Stimulated activated CD8-positive, alpha-beta memory T cell treated with anti-CD3 and anti-CD28 coated beads, Interleukin-7, amount 100 ng/mL, for 1 hour (primary cell): ENCODE measurements around the gene BRAP.
"Not testable (repeated sequence)": the region's sequence is repeated elsewhere in the genome, so short reads cannot be mapped to it uniquely, and the experiment has no call there.

ENCODE experiments used
- DNase-seq, 2 donors: peaks; one replicate each; pipeline ENCODE4 v3.0.0-alpha.2; 2020; ENCODE audit warnings: low read depth in 2 of 2

Gene BRAP

DNA sequence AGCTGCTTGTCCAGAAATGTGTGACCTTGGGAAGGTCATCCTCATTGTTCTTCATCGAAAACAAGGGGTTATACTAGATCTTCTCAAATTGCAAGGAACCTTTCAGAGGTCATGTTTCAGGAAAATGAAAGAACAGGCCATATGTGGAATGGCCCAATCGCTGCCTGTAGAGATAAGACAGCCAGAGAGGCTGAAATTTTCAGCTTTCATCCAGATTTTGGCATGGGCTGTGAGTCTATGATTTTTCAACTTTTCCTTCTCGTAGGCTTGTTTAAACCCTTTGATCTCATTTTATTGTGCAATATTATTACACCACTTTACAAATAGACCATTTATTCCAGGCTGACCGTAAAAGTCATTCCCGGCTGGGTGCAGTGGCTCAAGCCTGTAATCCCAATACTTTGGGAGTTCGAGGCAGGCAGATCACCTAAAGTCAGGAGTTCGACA lies 69.6 kb downstream of the BRAP start:
- no peak for DNase-seq

DNA sequence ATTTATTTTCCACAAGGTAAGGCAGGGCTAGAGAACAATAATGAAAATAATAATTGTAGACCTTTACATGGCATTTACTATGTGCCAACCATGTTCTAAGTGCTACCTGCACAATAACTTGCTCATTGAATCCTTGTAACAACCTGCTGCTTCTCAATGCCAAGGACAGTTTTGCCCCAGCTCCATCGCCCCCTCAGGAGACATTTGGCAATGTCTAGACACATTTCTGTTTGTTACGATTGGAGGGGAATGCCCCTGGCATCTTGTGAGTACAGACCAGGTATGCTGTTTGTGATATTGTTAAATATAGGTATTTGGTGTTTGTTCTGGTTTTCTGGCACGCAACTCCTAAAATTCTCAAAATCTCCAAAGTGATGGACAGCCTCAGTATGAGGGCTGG lies 78.5 kb downstream of the BRAP start:
- DNase-seq = no peak

DNA sequence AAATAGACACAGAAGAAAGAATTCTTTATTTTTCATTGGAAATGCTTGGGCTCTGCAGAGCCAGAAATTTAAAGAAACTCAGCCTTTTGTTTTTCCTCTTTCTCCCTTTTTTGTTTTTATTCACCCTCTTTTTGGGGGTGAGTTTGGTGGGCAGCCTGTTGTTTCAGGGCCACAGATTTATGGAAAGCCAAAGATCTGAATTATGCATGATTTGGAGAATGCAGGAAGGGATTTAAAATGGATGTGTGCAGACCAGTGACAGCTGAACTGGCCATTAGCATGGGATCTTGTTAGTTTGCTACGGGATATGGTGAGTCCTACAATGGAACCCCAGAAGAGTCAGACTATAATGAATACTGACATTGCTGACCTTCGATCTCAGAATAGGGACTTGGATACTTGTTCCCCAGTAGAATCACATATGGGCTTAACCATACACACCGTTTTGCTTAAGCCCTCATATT lies 79.0 kb downstream of the BRAP start:
- DNase-seq = no peak

DNA sequence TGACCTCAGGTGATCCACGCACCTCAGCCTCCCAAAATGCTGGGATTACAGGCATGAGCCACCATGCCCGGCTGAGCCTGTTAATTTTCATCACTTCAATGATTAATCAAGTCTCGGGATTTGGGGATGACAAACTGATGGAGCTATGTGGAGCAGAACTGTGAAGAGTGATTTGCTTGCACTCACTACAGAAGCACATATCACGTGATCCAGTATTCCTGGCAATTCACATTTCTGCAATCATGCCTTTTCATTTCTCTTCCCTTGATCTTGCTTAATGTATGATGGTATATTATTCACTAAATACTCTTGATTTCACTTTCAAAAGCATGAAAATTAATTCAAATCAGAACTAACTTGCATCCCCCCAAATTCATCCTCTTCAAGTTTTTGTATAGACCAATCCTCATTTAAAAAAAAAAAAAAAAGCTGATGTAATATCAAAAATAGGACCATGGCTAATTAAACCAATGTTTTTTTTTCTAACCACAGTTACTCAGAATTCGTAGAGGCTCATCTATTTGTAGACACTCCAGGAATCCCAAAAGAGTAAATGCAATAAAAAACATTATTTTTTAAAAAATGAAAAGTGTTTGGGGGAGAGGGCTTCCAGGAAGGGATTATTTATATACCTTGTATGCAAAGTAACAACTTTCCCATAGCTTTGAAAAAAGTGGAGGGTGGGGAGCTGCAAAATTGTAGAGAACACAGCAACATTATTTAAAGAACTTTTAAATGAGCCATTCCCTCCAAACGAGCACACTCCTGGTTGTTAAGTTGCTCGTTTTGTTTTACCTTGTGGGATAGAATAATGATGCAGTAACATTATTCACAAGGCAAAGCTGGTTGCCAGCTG lies 79.6 kb downstream of the BRAP start:
- no peak for DNase-seq

DNA sequence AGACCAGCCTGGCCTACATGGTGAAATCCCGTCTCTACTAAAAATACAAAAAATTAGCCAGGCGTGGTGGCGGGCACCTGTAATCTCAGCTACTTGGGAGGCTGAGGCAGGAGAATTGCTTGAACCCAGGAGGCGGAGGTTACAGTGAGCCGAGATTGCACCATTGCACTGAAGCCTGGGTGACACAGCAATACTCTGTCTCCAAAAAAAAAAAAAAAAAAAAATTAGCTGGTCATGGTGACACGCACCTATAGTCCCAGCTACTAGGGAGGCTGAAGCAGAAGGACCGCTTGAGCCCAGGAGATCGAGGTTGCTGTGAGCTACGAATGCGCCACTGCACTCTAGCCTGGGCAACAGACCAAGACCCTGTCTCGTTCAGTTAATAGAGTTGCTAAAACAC lies 82.9 kb downstream of the BRAP start:
- not testable (repeated sequence) for DNase-seq

DNA sequence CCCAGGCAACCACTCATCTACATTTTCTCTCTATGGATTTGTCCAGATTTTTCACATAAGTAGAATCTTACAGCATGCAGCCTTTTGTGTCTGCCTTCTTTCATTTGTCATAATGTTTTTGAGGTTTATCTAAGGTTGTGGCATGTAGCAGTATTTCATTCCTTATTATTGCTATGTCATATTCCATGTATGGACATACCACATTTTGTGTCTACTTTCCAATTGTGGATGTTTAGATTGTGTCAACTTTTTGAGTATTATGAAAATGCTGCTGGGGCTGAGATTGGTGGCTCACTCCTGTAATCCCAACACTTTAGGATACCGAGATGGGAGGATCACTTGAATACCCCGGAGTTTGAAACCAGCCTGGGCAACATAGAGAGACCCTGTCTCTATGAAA lies 83.4 kb downstream of the BRAP start:
- no peak for DNase-seq

DNA sequence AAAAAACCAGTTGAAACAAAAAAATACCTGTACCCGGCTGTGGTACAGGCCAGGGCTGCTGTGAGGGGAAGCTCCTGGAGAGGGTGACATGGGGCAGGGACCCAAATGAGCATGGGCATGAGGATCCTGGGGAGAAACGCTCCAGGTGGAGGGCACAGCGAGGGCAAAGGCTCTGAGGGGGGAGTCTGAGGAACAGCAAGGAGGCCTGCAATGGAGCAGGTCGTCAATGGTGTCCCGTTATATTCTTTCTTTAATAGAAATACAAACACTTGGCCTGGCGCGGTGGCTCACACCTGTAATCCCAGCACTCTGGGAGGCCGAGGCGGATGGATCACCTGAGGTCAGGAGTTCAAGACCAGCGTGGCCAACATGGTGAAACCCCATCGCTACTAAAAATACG lies 84.8 kb downstream of the BRAP start:
- DNase-seq = not testable (repeated sequence)

DNA sequence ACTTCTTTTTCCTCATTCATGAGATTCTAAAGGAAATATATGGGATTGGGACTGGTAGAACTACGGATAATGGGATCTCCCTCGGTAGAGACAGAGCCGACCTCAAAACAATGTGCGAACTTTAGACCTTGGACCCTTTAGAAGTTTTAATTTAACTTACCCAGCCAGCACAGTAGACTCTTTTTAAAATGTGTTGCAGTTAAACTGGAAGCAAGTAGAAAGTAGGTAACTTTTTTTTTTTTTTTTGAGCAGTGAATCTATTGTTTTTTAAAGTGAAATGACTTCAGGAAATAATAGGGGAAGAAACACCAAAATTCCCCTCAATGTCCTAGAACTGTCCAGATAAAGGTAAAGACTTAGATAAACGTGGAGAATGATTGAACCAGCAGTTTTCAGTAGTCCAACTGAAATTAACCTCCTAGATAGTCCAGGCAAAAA lies 85.5 kb downstream of the BRAP start:
- DNase-seq = no peak

DNA sequence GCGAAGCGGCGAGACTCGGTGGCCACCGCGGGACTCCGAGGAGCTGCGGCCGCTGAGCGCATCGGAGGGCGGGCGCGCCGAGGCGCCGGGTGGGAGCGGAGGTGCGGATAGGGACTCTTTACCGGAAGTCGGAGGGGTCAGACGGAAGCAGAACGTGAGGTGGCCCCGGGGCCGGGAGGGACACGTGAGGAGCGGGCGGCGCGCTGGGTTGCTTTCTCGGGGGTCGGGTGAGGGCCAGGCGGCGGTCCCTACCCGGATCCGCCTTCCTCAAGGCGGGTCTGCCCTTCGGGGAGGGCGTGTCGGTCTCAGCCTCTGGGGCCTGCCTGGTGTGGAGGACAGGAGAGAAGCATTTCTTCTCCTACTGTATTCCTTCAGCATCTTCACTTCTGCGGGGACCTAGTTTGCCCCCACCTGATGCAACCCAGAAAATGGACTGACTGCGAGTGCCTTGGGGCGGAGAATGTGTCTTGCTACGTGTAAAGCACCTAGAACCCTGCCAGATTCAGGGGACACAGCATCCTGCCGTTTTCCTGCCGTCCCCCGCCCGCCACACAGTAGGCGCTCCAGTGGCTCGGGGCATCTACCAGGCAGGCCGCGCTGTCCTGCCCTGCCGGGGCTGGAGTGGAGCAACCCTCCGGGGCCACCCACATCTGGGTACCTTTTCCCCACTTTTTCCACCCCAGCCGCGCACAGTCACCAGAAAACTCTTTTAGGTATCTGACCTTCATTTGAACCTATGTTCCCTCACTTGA lies 86.1 kb downstream of the BRAP start:
- peak; percentile 67 to 69 for DNase-seq

DNA sequence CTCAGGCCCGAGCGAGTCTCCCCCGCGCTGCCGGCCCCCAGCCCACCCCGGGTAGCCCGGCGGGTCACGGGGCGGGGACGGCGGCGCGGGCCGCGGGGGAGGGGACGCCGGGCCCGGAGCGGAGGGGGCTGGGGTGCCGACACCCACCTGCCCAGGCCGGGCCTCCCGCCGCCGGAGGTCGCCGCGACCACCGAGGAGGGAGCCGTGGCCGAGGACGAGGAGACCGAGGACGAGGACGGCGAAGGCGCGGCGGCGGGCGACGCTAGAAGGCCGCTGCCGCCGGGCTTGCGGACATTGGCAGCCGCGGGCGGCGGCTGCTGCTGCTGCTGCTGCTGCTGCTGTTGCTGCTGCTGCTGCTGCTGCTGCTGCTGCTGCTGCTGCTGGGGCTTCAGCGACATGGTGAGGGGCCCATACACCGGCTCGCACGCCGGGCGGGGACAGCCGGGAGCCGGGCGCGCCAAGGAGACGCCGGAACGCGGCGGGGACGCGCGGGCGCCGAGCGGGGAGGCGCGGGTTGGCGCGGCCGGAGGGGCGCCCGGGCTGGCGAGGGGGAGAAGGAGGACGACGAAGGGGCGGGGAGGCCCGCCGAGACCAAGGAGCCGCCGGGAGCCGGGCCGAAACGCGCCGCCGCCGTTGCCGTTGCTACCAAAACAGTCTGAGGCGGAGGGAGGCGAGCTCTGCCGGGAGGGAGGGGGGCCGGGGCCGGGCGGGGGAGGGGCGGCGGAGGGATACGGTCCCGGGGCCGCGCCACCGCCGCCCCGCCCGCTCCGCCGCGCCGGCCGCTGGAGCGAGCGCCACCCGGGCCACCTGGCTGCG lies 86.9 kb downstream of the BRAP start, which contains the start of gene ATXN2:
Gene ATXN2 (minus strand): TSS at position 679 of the 816 bp plus-strand sequence. CDS start 281 bp downstream, at position 398.
- DNase-seq = peak; percentile 30 to 38

DNA sequence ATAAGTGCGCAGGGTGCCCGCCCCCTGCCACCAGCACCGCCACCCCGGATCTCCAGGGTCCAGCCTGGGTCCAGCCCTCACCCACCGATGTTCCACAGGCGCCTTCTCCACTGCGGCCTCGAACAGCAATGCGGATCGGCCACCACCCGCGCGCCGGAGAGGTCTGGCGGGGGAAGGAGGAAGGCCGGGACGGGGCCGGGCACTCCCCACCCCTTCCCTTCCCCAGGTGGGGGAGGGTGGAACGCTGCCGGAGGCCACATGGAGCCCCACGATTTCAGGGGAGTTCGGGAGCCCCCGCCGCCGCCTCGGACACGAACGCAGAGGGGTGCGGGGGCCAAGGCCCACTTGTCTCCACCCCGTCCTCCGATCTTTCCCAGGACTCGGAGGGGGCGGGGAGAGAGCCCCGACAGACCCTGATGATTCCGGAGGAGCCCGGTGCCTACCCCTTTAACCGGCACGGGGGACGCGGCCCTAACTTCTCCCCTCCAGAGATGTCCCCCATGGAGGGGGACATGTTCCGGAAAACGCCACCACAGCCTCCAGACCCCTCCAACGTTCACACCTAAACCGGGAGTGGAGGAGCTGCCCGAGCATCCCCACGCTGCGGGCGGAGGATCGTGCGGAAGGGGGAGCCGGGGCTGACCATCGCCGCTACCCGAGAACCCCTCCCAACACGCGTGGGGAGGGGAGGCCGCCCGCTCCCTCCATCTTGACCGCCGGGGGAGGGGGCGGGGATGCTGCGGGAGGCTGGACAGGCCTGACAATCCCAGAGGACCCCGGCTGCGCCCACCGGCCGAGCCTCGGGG lies 87.7 kb downstream of the BRAP start:
- no peak for DNase-seq

DNA sequence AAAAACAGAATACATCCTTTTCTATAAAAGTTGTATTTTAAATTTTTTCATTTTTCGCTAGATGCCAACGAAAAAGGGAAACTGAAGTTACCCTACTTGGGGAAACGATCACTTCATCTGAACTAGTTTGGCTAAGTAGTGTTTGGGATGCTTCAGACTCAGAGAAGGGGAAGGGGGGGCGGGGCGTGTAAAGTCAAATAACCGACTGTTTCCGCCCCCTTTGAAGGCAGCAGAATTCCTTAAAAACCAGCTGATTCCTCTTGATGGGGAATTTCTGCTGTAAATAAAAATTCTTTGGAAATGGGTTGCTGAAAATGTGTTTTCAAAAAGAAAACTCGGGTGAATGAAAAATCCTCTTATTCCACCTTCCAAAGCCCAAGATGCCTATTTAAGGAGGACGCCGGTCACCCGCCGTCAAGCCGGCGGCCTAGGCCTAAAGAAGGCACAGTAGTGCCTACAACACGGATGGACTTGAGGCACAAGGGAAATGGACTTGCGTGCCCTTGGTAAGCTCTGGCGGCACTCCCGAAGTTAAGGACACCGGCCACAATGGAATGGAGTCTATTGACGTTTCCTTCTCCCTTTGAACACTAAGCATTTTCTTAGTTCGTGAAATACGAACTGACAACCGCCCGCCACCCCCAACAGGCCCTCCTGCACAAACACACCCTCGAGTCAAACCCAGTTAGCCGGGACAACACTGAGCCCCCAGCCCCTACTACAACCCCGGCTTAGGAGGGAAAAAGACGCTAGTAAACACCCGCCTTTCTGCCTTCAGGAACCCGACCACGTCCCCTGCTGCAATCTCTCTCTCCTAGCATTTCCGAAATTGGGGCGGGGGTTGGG lies 88.5 kb downstream of the BRAP start:
- no peak for DNase-seq

DNA sequence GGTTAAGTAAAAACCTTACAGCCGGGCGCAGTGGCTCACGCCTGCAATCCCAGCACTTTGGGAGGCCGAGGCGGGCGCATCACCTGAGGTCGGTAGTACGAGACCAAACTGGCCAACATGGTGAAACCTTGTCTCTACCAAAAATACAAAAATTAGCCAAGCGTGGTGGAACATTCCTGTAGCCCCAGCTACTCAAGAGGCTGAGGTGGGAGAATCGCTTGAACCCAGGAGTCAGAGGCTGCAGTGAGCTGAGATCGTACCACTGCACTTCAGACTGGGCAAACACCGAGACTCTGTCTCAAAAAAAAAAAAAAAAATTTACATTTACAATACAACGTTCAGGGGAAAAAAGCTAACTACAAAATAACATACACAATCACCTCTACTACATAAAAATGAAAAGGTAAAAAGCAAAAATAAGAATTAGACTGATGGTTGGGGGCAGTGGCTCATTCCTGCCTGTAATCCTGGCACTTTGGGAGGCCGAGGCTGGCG lies 90.4 kb downstream of the BRAP start:
- DNase-seq = not testable (repeated sequence)
